Gastrocnemius medialis (tissue), 4 donors: ENCODE results near the gene PKNOX2. TPM values are rescaled to one million over a fixed set of nuclear protein-coding genes. Genes with fewer than 3 reads are reported as not detected.
A peak's percentile ranks its signal among the peaks of the same experiment; 100 is the strongest.

Source experiments
- ATAC-seq, 2 donors: fragments of 150-250 bp; one replicate each; pipeline ENCODE4 v1.9.1; 2016
- DNase-seq, 2 donors: peaks; one replicate each; pipeline ENCODE4 v3.0.0-alpha.2; 2019
- H3K27ac ChIP-seq, 4 donors: fragments of 200-600 bp; sonication (generic); 1 replicate in 1 of 4; 2 replicates in 3 of 4; pipeline ENCODE4 v1.5.1; 2016 to 2018; ENCODE audit warnings: mild to moderate bottlenecking in 2 of 4, moderate library complexity in 1 of 4
- H3K27me3 ChIP-seq, 3 donors: fragments of 200-600 bp; sonication (generic) in 2 of 3; 1 replicate in 1 of 3; 2 replicates in 2 of 3; pipeline versions ENCODE4 v1.5.1 to v1.6.0; 2016 to 2019; ENCODE audit warnings: mild to moderate bottlenecking in 1 of 3, moderate library complexity in 1 of 3
- H3K36me3 ChIP-seq, 2 donors: fragments of 200-600 bp; sonication (generic) in 1 of 2; one replicate each; pipeline ENCODE4 v1.5.1; 2017 to 2018
- H3K4me1 ChIP-seq, 2 donors: fragments of 200-600 bp; sonication (generic) in 1 of 2; one replicate each; pipeline ENCODE4 v1.5.1; 2016 to 2017; ENCODE audit warnings: mild to moderate bottlenecking in 2 of 2
- H3K4me3 ChIP-seq, 4 donors: fragments of 200-600 bp; sonication (generic) in 3 of 4; 1 replicate in 1 of 4; 2 replicates in 3 of 4; pipeline ENCODE4 v1.5.1; 2016 to 2019; ENCODE audit warnings: mild to moderate bottlenecking in 2 of 4
- H3K9me3 ChIP-seq, 3 donors: fragments of 200-600 bp; sonication (generic) in 2 of 3; 1 replicate in 1 of 3; 2 replicates in 2 of 3; pipeline ENCODE4 v1.5.1; 2016 to 2019
- CTCF ChIP-seq, 5 experiments: fragments of 450-650 bp in 3 of 5; fragments of 200-600 bp in 2 of 5; sonication (generic) in 2 of 5; IDR thresholded peaks in 4 of 5; conservative IDR thresholded peaks in 1 of 5; 1 replicate in 4 of 5; 2 replicates in 1 of 5; pipeline ENCODE4 v1.5.1; 2016 to 2019; ENCODE audit warnings: antibody characterized with exemption in 5 of 5, mild to moderate bottlenecking in 3 of 5, moderate library complexity in 3 of 5
- POLR2A ChIP-seq, 2 donors: fragments of 450-650 bp; IDR thresholded peaks; one replicate each; pipeline ENCODE4 v1.6.1; 2017; ENCODE audit warnings: antibody characterized with exemption in 2 of 2, mild to moderate bottlenecking in 2 of 2, moderate library complexity in 2 of 2
- in situ Hi-C, 4 donors: fragments of 200-750 bp; cut with MboI; loops; one replicate each; pipeline versions ENCODE4 v1.15.0 to v1.8.0; 2017; ENCODE audit warnings: low sequenced_read_pairs in 4 of 4
- intact Hi-C: fragments of 100-400 bp; cut with DNase I; formaldehyde crosslinking; loops from one replicate; pipeline ENCODE4 v1.15.1; 2023; ENCODE audit warnings: low total_unique reads
- total RNA-seq, 4 donors: library from RNA; depleted of rRNA; stranded (reverse); fragments of >200 nt; gene quantifications; one replicate each; pipeline versions ENCODE4 v1.1.0 to v1.2.3, GENCODE V29; 2016

The PKNOX2 gene
- total RNA-seq, 4 donors from 2014 or later: 3.7 to 11.7 (median 6.0) TPM

DNA sequence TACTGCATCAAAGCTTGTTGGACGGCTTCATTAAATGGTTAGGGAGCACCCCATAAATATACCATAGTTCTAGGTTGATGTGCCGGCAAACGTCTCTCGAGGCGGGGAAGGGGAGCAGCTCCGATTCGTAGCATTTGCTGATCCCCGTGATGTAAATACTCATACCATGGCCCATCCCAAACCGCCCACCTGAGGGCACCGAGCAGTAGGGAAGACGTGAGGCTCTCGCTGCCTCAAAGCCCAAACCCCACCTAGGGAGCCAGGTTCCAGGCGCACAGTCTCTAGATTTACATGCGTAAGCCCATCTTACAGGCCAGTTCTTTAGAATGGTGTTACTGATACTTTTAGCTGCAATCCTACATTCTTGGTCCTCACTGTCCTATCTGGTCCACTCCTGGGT, 207.5 kb downstream of the PKNOX2 start:
- no peak overlapping the region for H3K4me3 ChIP-seq
- peak overlapping the region in 3 of 4 donors; percentile 78 to 93 (median 91) for H3K27ac ChIP-seq
- ATAC-seq (no peak), DNase-seq (no peak)
- no peaks in the 10 kb centered on the region for H3K36me3 ChIP-seq
- TF ChIP-seq POLR2A (IDR thresholded peaks at IDR 0.05): no peak
- TF ChIP-seq CTCF (IDR thresholded peaks at IDR 0.05 in 4 of 5, conservative IDR thresholded peaks at IDR 0.05 in 1 of 5): no peak
- H3K9me3 ChIP-seq: no peaks in the 10 kb centered on the region
- in situ Hi-C loops (no loop called here), intact Hi-C loops (loop anchor here (2.0 kb wide), 1 partner anchor 25 kb away; no protein-coding TSS in a partner anchor)
- peaks cover 50 to 55% of the 10 kb centered on the region in 2 donors for H3K4me1 ChIP-seq
- H3K27me3 ChIP-seq: no peaks in the 10 kb centered on the region

- in situ Hi-C loops: no loop called here
Observed at GRCh38 chr11:125372911-125373310, 208.4 kb downstream of the PKNOX2 start.

DNA sequence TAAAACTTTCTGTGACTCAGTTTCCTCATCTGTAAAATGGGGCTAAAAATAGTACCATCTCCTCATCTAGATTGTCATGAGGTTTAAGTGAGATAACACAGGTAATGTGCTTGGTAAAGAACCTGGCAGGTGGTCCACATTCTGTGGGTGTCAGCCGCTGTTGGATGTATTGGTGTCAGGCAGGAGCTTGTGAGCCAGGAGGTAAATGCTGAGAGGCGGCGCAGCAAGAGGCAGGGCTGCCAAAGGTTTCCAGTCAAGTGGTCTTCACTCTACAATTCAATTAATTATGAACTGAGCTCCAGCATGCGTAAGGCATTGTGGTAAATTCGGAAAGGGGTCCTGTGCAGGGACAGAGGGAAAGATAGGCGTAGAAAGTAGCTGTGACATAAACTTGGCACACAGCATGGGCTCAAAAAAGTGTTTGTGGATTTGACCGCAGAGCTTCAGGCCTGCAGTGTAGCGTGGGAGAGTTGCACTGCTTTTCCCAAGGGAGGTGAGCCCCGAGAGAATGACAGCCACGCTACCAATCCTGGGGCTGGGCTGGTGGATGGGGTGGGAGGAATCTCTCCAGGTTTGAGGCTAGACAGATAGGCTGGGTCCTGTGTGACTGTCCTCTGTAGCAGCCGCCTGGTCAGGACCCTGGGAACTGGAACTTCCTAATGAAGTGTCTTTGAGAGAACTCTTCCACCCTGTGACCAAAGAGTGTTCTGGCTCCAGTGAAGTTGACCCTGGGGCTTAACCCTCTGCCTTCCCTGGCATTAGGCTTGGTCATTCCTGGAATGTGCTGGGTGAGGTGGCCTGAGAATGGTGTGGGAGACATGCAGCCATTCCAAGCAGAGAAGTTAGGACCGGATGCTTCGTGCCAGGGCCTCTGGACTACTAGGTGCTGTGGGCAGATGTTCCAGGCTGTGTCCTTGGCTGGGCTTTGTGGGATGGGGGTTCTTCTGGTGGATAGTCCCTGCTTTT, 209.2 kb downstream of the PKNOX2 start:
- no peak overlapping the region for H3K4me3 ChIP-seq
- ATAC-seq: peak in 1 of 2 donors; percentile 5
- intact Hi-C loops: loop anchor here (2.0 kb wide), 1 partner anchor 27 kb away; no protein-coding TSS in a partner anchor
- H3K27me3 ChIP-seq: no peaks in the 10 kb centered on the region
- H3K9me3 ChIP-seq: no peaks in the 10 kb centered on the region
- TF ChIP-seq CTCF (IDR thresholded peaks at IDR 0.05 in 4 of 5, conservative IDR thresholded peaks at IDR 0.05 in 1 of 5) (no peak), POLR2A (IDR thresholded peaks at IDR 0.05) (no peak)
- DNase-seq: peak in 1 of 2 donors; percentile 39
- in situ Hi-C loops: no loop called here
- peaks cover 53 to 61% of the 10 kb centered on the region in 2 donors for H3K4me1 ChIP-seq
- H3K36me3 ChIP-seq: no peaks in the 10 kb centered on the region
- peak overlapping the region; percentile 78 to 93 (median 90) for H3K27ac ChIP-seq

More at GRCh38 chr11:125372911-125373310, 208.4 kb downstream of the PKNOX2 start:
- TF ChIP-seq CTCF (IDR thresholded peaks at IDR 0.05 in 4 of 5, conservative IDR thresholded peaks at IDR 0.05 in 1 of 5) (no peak), POLR2A (IDR thresholded peaks at IDR 0.05) (no peak)
- Histone ChIP-seq H3K9me3 (no peaks in the 10 kb centered on the region), H3K4me1 (peaks cover 53 to 56% of the 10 kb centered on the region in 2 donors), H3K27ac (peak overlapping the region; percentile 78 to 93 (median 90)), H3K4me3 (no peak overlapping the region), H3K36me3 (no peaks in the 10 kb centered on the region), H3K27me3 (no peaks in the 10 kb centered on the region)
- ATAC-seq (peak; percentile 54 to 62), DNase-seq (peak in 1 of 2 donors; percentile 51)
- intact Hi-C loops: loop anchor here (2.0 kb wide), 1 partner anchor 26 kb away; no protein-coding TSS in a partner anchor

DNA sequence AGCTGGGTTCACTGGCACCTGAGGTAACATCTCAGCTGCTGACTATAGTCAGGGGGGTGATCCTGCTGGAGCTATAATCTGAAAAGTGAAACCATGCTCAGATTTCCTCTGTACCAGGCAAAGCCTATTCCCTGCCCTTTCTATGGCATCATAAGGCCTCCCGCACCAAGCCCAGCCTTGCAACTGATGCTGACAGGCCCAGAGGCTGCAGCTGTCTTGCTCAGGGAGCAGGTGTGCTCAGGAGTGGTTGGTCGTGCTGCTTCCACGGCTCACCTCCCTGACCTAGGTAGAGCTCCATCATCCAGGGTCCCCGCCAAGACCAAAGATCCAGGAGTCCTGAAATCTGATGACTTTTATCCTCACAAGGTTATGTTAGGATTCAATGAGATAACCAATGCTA, 209.8 kb downstream of the PKNOX2 start:
- Histone ChIP-seq H3K27me3 (no peaks in the 10 kb centered on the region), H3K9me3 (no peaks in the 10 kb centered on the region), H3K27ac (peak overlapping the region; percentile 78 to 93 (median 90)), H3K4me1 (peaks cover 53 to 60% of the 10 kb centered on the region in 2 donors), H3K4me3 (no peak overlapping the region), H3K36me3 (no peaks in the 10 kb centered on the region)
- TF ChIP-seq CTCF (IDR thresholded peaks at IDR 0.05 in 4 of 5, conservative IDR thresholded peaks at IDR 0.05 in 1 of 5): no peak
- TF ChIP-seq POLR2A (IDR thresholded peaks at IDR 0.05): peak in 1 of 2 donors; percentile 15
- ATAC-seq (peak; percentile 11 to 37), DNase-seq (peak in 1 of 2 donors; percentile 73)
- in situ Hi-C loops: no loop called here
- intact Hi-C loops: no loop called here
